Keratinocyte (primary cell): Measurements from ENCODE around the gene COG5. TPM values are rescaled to one million over a fixed set of nuclear protein-coding genes. Genes with fewer than 3 reads are reported as not detected.

Source experiments
- DNase-seq: peaks from one replicate; pipeline ENCODE4 v3.0.0-alpha.2; 2011; ENCODE audit warnings: low read depth, missing footprints, low spot score
- FAIRE-seq: peaks from 2 replicates; lab custom pipeline; 2011; peaks lifted over from hg19 to GRCh38; lab: Jason Lieb, UNC
- H2AFZ ChIP-seq: 2 replicates; pipeline ENCODE4 v1.6.0; 2012; ENCODE audit warnings: low read length, control low read depth, inconsistent platforms; ENCODE audit not compliant: control insufficient read depth
- H3K27ac ChIP-seq: 2 replicates; pipeline ENCODE4 v1.5.1; 2011; ENCODE audit warnings: low read length; ENCODE audit not compliant: control insufficient read depth, insufficient read depth
- H3K27me3 ChIP-seq: 3 replicates; pipeline ENCODE4 v1.6.0; 2011; ENCODE audit warnings: low read length; ENCODE audit not compliant: control insufficient read depth, insufficient read depth; ENCODE audit errors: extremely low read depth
- H3K36me3 ChIP-seq, 2 experiments: 2 replicates in 1 of 2; 3 replicates in 1 of 2; pipeline ENCODE4 v1.5.1; 2011; ENCODE audit warnings: low read length in 2 of 2, mild to moderate bottlenecking in 1 of 2; ENCODE audit not compliant: control insufficient read depth in 2 of 2, insufficient read depth in 2 of 2; ENCODE audit errors: extremely low read depth in 1 of 2
- H3K4me1 ChIP-seq: 3 replicates; pipeline ENCODE4 v1.5.1; 2011; ENCODE audit warnings: low read length; ENCODE audit not compliant: control insufficient read depth, insufficient read depth; ENCODE audit errors: extremely low read depth
- H3K4me2 ChIP-seq: 3 replicates; pipeline ENCODE4 v1.6.0; 2011; ENCODE audit warnings: low read depth, low read length; ENCODE audit not compliant: control insufficient read depth, insufficient read depth; ENCODE audit errors: extremely low read depth
- H3K4me3 ChIP-seq, 3 experiments: fragments of 200-600 bp in 1 of 3; sonication (generic) in 1 of 3; 2 replicates in 2 of 3; 3 replicates in 1 of 3; pipeline ENCODE4 v1.5.1; 2011 to 2016; ENCODE audit warnings: low read length in 3 of 3, mild to moderate bottlenecking in 3 of 3, control low read depth in 2 of 3, inconsistent platforms in 1 of 3, low read depth in 1 of 3, mixed read lengths in 1 of 3, mixed run types in 1 of 3, moderate library complexity in 1 of 3; ENCODE audit not compliant: control insufficient read depth in 2 of 3, insufficient read depth in 2 of 3; ENCODE audit errors: extremely low read depth in 1 of 3
- H3K79me2 ChIP-seq: 2 replicates; pipeline ENCODE4 v1.6.0; 2012; ENCODE audit warnings: low read length; ENCODE audit not compliant: control insufficient read depth, insufficient read depth
- H3K9ac ChIP-seq: 3 replicates; pipeline ENCODE4 v1.6.0; 2011; ENCODE audit warnings: low read length; ENCODE audit not compliant: control insufficient read depth, insufficient read depth; ENCODE audit errors: extremely low read depth
- H3K9me1 ChIP-seq: 3 replicates; pipeline ENCODE4 v1.6.0; 2011; ENCODE audit warnings: low read length; ENCODE audit not compliant: control insufficient read depth, insufficient read depth; ENCODE audit errors: extremely low read depth
- H3K9me3 ChIP-seq: 2 replicates; pipeline ENCODE4 v1.5.1; 2012; ENCODE audit warnings: low read depth, low read length; ENCODE audit not compliant: control insufficient read depth
- H4K20me1 ChIP-seq: 3 replicates; pipeline ENCODE4 v1.6.0; 2011; ENCODE audit warnings: low read length; ENCODE audit not compliant: control insufficient read depth, insufficient read depth; ENCODE audit errors: extremely low read depth
- CTCF ChIP-seq, 3 experiments: IDR thresholded peaks in 1 of 3; conservative IDR thresholded peaks in 1 of 3; optimal IDR thresholded peaks in 1 of 3; 2 replicates in 2 of 3; 3 replicates in 1 of 3; pipeline versions ENCODE3 to v1.5.1; 2011; ENCODE audit warnings: low read length in 3 of 3, mild to moderate bottlenecking in 3 of 3, moderate library complexity in 2 of 3, control low read depth in 1 of 3, inconsistent platforms in 1 of 3; ENCODE audit not compliant: insufficient read depth in 2 of 3; ENCODE audit errors: extremely low read depth in 1 of 3
- EZH2 ChIP-seq: IDR thresholded peaks from one replicate; pipeline ENCODE4 v1.6.1; 2012; ENCODE audit warnings: inconsistent platforms, mild to moderate bottlenecking, low read length, moderate library complexity
- dilution Hi-C: fragments of 300-500 bp; cut with MboI; formaldehyde crosslinking; loops from one replicate; pipeline ENCODE4 v1.7.0; 2020; ENCODE audit warnings: low sequenced_read_pairs; ENCODE audit not compliant: extremely low pct_ligation_motif_present
- polyA plus RNA-seq, 5 experiments: library from polyadenylated mRNA; depleted of rRNA in 3 of 5; stranded (reverse) in 3 of 5; stranded (forward) in 1 of 5; unstranded in 1 of 5; fragments of >200 nt; gene quantifications; 1 replicate in 1 of 5; 2 replicates in 3 of 5; 3 replicates in 1 of 5; pipeline versions ENCODE4 v1.2.1 to v1.2.3, GENCODE V29; 2011 to 2012; ENCODE audit warnings: missing spikeins in 2 of 5, low read depth in 1 of 5, low replicate concordance in 1 of 5

The COG5 gene
- polyA plus RNA-seq, 1 donor (not counting 4 experiments of a cell fraction or from before 2014, with no cell fraction given): 50.7 TPM

- no peak for FAIRE-seq
- dilution Hi-C loops: no loop called here
These were observed 276.7 kb downstream of the COG5 start for GRCh38 chr7:107286751-107287621.

GRCh38 chr7:107284911-107285479 lies 278.7 kb downstream of the COG5 start:
- TF ChIP-seq CTCF (optimal IDR thresholded peaks at IDR 0.05 in 1 of 3, IDR thresholded peaks at IDR 0.05 in 1 of 3, conservative IDR thresholded peaks at IDR 0.05 in 1 of 3; ENCODE audit: extremely low read depth in 1 of 3, insufficient read depth in 2 of 3, low read length in 3 of 3) (no peak), EZH2 (no peak)
- Histone ChIP-seq H3K9me3 (no peaks in the 10 kb centered on the region), H3K27me3 (no peaks in the 10 kb centered on the region), H3K9me1 (no peaks in the 10 kb centered on the region), H3K4me3 (no peak overlapping the region), H3K36me3 (no peaks in the 10 kb centered on the region), H3K9ac (no peak overlapping the region), H4K20me1 (no peaks in the 10 kb centered on the region), H3K4me2 (no peak overlapping the region), H3K27ac (no peak overlapping the region), H3K79me2 (no peaks in the 10 kb centered on the region), H2AFZ (no peak overlapping the region), H3K4me1 (no peaks in the 10 kb centered on the region)
- DNase-seq (no peak), FAIRE-seq (no peak)
- dilution Hi-C loops: no loop called here

More at GRCh38 chr7:107286751-107287621, 276.7 kb downstream of the COG5 start:
- H3K4me3 ChIP-seq: no peak overlapping the region
- H3K27me3 ChIP-seq: no peaks in the 10 kb centered on the region
- no peaks in the 10 kb centered on the region for H3K9me3 ChIP-seq
- DNase-seq: no peak
- no peak for TF ChIP-seq CTCF (optimal IDR thresholded peaks at IDR 0.05 in 1 of 3, IDR thresholded peaks at IDR 0.05 in 1 of 3, conservative IDR thresholded peaks at IDR 0.05 in 1 of 3; ENCODE audit: extremely low read depth in 1 of 3, insufficient read depth in 2 of 3, low read length in 3 of 3)
- no peak for TF ChIP-seq EZH2
- H3K9me1 ChIP-seq: no peaks in the 10 kb centered on the region
- peaks cover 5% of the 10 kb centered on the region for H3K4me1 ChIP-seq
- no peaks in the 10 kb centered on the region for H3K79me2 ChIP-seq
- no peak overlapping the region for H3K9ac ChIP-seq
- no peak overlapping the region for H3K27ac ChIP-seq
- H4K20me1 ChIP-seq: no peaks in the 10 kb centered on the region
- no peak overlapping the region for H3K4me2 ChIP-seq
- no peaks in the 10 kb centered on the region for H3K36me3 ChIP-seq
- H2AFZ ChIP-seq: no peak overlapping the region
